WTC11 (cell line): ENCODE results near the gene MTERF4. TPM values are rescaled to one million over a fixed set of nuclear protein-coding genes. Genes with fewer than 3 reads are reported as not detected.

Experiments used
- ATAC-seq: fragments of 200-7000 bp; cut with Tn5 transposase; 2 replicates; pipeline ENCODE4 v1.10.0; 2021; ENCODE audit warnings: mild to moderate bottlenecking, moderate library complexity
- CTCF ChIA-PET: fragments of 300-600 bp; sonication (Branson Sonifier 250); formaldehyde crosslinking; loops from one replicate; lab custom pipeline; 2021; ENCODE audit warnings: antibody characterized with exemption; lab: Charles Lee
- POLR2A ChIA-PET: fragments of 350-600 bp; sonication (Branson Sonifier 250); formaldehyde crosslinking; loops from one replicate; lab custom pipeline; 2021; ENCODE audit warnings: antibody characterized with exemption; lab: Charles Lee
- DNase-seq: peaks from one replicate; pipeline ENCODE4 v3.0.0; 2021; ENCODE audit warnings: low spot score
- H3K27ac Mint-ChIP-seq: 2 replicates; pipeline ENCODE4 v1.8.0; 2021; ENCODE audit warnings: mixed read lengths
- H3K27me3 Mint-ChIP-seq: 2 replicates; pipeline ENCODE4 v1.8.0; 2021; ENCODE audit warnings: low read depth, mild to moderate bottlenecking, moderate library complexity, mixed read lengths
- H3K36me3 Mint-ChIP-seq: 2 replicates; pipeline ENCODE4 v1.8.0; 2021; ENCODE audit warnings: mixed read lengths
- H3K4me1 Mint-ChIP-seq: 2 replicates; pipeline ENCODE4 v1.8.0; 2022; ENCODE audit warnings: mixed read lengths
- H3K4me3 Mint-ChIP-seq: 2 replicates; pipeline ENCODE4 v1.8.0; 2021; ENCODE audit warnings: mild to moderate bottlenecking, moderate library complexity, mixed read lengths
- H3K9me3 Mint-ChIP-seq: 2 replicates; pipeline ENCODE4 v1.8.0; 2021; ENCODE audit warnings: mixed read lengths
- ATF1 ChIP-seq: sonication (generic); formaldehyde crosslinking; IDR thresholded peaks from 2 replicates; pipeline ENCODE4 v1.8.1; 2023; ENCODE audit warnings: mild to moderate bottlenecking, moderate library complexity, missing genetic modification reagents
- ELF4 ChIP-seq: sonication (generic); formaldehyde crosslinking; IDR thresholded peaks from 2 replicates; pipeline ENCODE4 v1.8.1; 2022; ENCODE audit warnings: low read depth, mild to moderate bottlenecking, moderate library complexity, missing genetic modification reagents
- ESRRA ChIP-seq: sonication (generic); formaldehyde crosslinking; IDR thresholded peaks from 2 replicates; pipeline ENCODE4 v1.8.1; 2022; ENCODE audit warnings: mild to moderate bottlenecking, missing genetic modification reagents, borderline replicate concordance
- FOXJ3 ChIP-seq: sonication (generic); formaldehyde crosslinking; IDR thresholded peaks from 2 replicates; pipeline ENCODE4 v1.9.0; 2021; ENCODE audit warnings: missing genetic modification reagents, mild to moderate bottlenecking, borderline replicate concordance
- GTF2I ChIP-seq: fragments of 250-450 bp; sonication (Bioruptor Pico); conservative IDR thresholded peaks from 2 replicates; pipeline ENCODE4 v1.4.0; 2021; ENCODE audit warnings: mild to moderate bottlenecking
- IRF1 ChIP-seq: sonication (generic); formaldehyde crosslinking; IDR thresholded peaks from 2 replicates; pipeline ENCODE4 v1.8.0; 2023; ENCODE audit warnings: missing genetic modification reagents
- IRF2 ChIP-seq: sonication (generic); formaldehyde crosslinking; IDR thresholded peaks from 2 replicates; pipeline ENCODE4 v1.8.0; 2022; ENCODE audit warnings: low read depth, missing genetic modification reagents, borderline replicate concordance
- JUN ChIP-seq: sonication (generic); formaldehyde crosslinking; IDR thresholded peaks from 2 replicates; pipeline ENCODE4 v1.8.0; 2023; ENCODE audit warnings: mild to moderate bottlenecking, missing genetic modification reagents
- NFYB ChIP-seq: sonication (generic); formaldehyde crosslinking; conservative IDR thresholded peaks from 2 replicates; pipeline ENCODE4 v1.8.0; 2022; ENCODE audit warnings: low read depth, missing genetic modification reagents
- NR2C2 ChIP-seq: sonication (generic); formaldehyde crosslinking; IDR thresholded peaks from 2 replicates; pipeline ENCODE4 v1.8.0; 2022; ENCODE audit warnings: mild to moderate bottlenecking, missing genetic modification reagents
- SMAD4 ChIP-seq: sonication (generic); formaldehyde crosslinking; IDR thresholded peaks from 2 replicates; pipeline ENCODE4 v1.8.0; 2022; ENCODE audit warnings: mild to moderate bottlenecking, missing genetic modification reagents
- TCF7 ChIP-seq: sonication (generic); formaldehyde crosslinking; IDR thresholded peaks from 2 replicates; pipeline ENCODE4 v1.8.0; 2022; ENCODE audit warnings: mild to moderate bottlenecking, low read depth, missing genetic modification reagents, moderate library complexity
- ZNF232 ChIP-seq: sonication (generic); formaldehyde crosslinking; IDR thresholded peaks from 2 replicates; pipeline ENCODE4 v1.8.0; 2022; ENCODE audit warnings: mild to moderate bottlenecking, missing genetic modification reagents
- ZNF263 ChIP-seq: sonication (generic); formaldehyde crosslinking; IDR thresholded peaks from 2 replicates; pipeline ENCODE4 v1.8.1; 2022; ENCODE audit warnings: low read depth, mild to moderate bottlenecking, moderate library complexity, missing genetic modification reagents
- ZNF532 ChIP-seq: fragments of 250-450 bp; sonication (Bioruptor Pico); IDR thresholded peaks from 2 replicates; pipeline ENCODE4 v1.9.0; 2021; ENCODE audit warnings: mild to moderate bottlenecking, borderline replicate concordance
- ZNF671 ChIP-seq: fragments of 250-450 bp; sonication (Bioruptor Pico); IDR thresholded peaks from 2 replicates; pipeline ENCODE4 v1.8.0; 2021; ENCODE audit warnings: mild to moderate bottlenecking
- total RNA-seq: library from RNA; stranded (reverse); gene quantifications from 3 replicates; pipeline ENCODE4 v1.2.3, GENCODE V29; 2021
- TF ChIP-seq, protein P1 (sequence below): sonication (generic); formaldehyde crosslinking; IDR thresholded peaks from 2 replicates; pipeline ENCODE4 v1.8.0; 2023; ENCODE audit warnings: missing genetic modification reagents, mild to moderate bottlenecking, borderline replicate concordance

Gene MTERF4
- total RNA-seq, 1 experiment from 2014 or later, result 23.3 TPM

DNA sequence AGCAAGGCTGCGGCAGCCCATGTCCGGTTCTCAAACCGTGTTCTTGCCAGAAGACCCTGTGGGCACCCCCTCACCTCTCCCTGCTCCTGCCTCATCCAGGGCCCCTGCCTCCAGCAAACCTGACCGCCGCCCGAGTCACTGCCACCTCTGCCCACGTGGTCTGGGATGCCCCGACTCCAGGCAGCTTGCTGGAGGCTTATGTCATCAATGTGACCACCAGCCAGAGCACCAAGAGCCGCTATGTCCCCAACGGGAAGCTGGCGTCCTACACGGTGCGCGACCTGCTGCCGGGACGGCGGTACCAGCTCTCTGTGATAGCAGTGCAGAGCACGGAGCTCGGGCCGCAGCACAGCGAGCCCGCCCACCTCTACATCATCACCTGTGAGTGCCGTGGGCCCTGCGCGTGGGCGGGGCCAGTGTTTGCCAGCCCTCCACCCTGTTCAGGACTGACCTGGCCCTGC is 32.2 kb downstream of the MTERF4 start (continued):
- TF ChIP-seq ZNF671, result no peak
- no peak for TF ChIP-seq TCF7 (CRISPR knock-in tag)
- TF ChIP-seq GTF2I, result no peak
- TF ChIP-seq JUN (CRISPR knock-in tag), result no peak
- TF ChIP-seq ESRRA (CRISPR knock-in tag), result no peak
- TF ChIP-seq, all 79 proteins: peak for 0

GRCh38 chr2:241068942-241069810 is 32.9 kb downstream of the MTERF4 start:
- CTCF ChIA-PET, result interaction anchor here (0.9 to 3.3 kb wide), 2 partner anchors 9 kb away, joined by 4 to 20 read pairs; no protein-coding TSS in a partner anchor
- Mint-ChIP-seq H3K4me3 (no peak overlapping the region), H3K9me3 (no peaks in the 10 kb centered on the region), H3K4me1 (no peaks in the 10 kb centered on the region), H3K27ac (no peak overlapping the region), H3K27me3 (no peaks in the 10 kb centered on the region), H3K36me3 (no peaks in the 10 kb centered on the region)
- DNase-seq (no peak), ATAC-seq (no peak)
- POLR2A ChIA-PET, result no interaction called here
- no peak for TF ChIP-seq IRF1 (CRISPR knock-in tag)
- TF ChIP-seq FOXJ3 (CRISPR knock-in tag), result no peak
- TF ChIP-seq ZNF232 (CRISPR knock-in tag), result no peak

DNA sequence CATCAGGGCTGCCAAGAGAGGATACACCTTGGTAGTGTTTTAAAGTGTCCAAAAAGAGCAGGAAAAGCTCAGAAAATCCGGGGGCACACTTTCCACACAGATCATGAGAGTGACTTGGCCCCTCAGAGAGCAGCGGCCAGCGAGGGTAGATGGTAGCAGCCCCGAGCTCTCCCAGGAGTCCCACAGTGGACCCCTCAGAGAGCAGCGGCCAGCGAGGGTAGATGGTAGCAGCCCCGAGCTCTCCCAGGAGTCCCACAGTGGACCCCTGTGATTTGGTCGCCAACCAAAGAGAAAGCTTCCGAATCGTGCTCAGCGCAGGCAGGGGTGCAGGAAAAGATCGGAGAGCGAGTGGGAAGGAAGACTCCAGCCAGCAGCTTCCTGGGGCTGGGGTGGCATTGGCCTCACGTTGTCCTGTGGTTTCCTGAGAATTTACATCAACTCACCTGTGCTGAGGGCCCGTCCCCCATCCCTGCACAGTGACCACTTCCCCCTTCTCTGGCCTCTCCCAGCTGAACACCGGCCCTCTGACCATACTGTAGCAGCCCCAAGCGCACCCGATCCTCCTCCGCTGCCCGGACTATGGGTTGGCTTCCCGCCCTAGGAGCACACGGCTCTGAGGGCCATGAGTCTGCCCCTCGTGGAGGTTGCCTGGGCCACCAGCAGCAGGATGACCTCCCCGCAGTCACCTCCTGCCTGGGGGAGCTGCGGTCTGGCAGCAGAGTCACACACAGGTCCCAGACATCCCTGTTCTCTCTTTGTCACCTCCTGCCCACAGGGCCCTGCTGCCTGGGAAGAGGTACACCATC is 33.7 kb downstream of the MTERF4 start:
- Mint-ChIP-seq H3K4me1 (no peaks in the 10 kb centered on the region), H3K36me3 (no peaks in the 10 kb centered on the region), H3K9me3 (no peaks in the 10 kb centered on the region), H3K27ac (no peak overlapping the region), H3K4me3 (no peak overlapping the region), H3K27me3 (no peaks in the 10 kb centered on the region)
- TF ChIP-seq NR2C2 (CRISPR knock-in tag) (no peak), ZNF263 (CRISPR knock-in tag) (no peak), IRF2 (CRISPR knock-in tag) (no peak), NFYB (CRISPR knock-in tag) (no peak)
- DNase-seq (no peak), ATAC-seq (no peak)
- ChIA-PET CTCF (interaction anchor here (1.5 to 3.3 kb wide), 2 partner anchors 10 to 24 kb away, joined by 3 to 20 read pairs; no protein-coding TSS in a partner anchor), POLR2A (no interaction called here)

DNA sequence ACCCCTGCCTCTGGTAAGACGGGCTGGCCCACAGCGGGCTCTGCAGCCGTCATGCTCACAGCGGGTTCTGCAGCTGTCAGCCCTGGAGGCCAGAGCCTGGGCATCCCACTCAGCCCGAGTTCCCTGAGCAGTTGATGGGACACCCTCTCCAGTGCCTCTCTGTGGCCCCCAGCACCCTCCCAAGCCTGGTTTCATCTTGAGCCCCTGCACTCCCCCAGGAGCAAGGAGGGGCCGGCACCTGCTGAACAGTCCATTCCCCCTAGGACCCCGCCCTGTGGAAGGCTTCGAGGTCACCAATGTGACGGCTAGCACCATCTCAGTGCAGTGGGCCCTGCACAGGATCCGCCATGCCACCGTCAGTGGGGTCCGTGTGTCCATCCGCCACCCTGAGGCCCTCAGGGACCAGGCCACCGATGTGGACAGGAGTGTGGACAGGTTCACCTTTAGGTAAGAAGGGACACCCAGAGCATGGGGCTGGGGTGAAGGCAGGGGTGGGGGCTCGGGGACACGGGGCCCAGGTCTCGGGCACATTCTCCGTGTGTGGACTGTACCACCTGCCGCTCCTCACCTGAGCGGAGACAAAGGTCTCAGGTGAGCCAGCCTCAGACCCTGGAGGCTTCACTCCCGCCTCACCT is 34.5 kb downstream of the MTERF4 start:
- no peaks in the 10 kb centered on the region for H3K9me3 Mint-ChIP-seq
- ATAC-seq, result no peak
- POLR2A ChIA-PET, result interaction anchor here (0.9 kb wide), 1 partner anchor 9 kb away, joined by 3 read pairs; no protein-coding TSS in a partner anchor
- no peak for DNase-seq
- H3K4me3 Mint-ChIP-seq, result no peak overlapping the region
- CTCF ChIA-PET, result interaction anchor here (0.7 to 3.3 kb wide), 9 partner anchors 10 to 216 kb away, joined by 3 to 20 read pairs (median 3); no protein-coding TSS in a partner anchor
- H3K36me3 Mint-ChIP-seq, result no peaks in the 10 kb centered on the region
- H3K27me3 Mint-ChIP-seq, result no peaks in the 10 kb centered on the region
- no peaks in the 10 kb centered on the region for H3K4me1 Mint-ChIP-seq
- H3K27ac Mint-ChIP-seq, result no peak overlapping the region
- TF ChIP-seq SMAD4 (CRISPR knock-in tag) (no peak), ELF4 (CRISPR knock-in tag) (no peak), ZNF263 (CRISPR knock-in tag) (no peak), ZNF532 (no peak), NR2C2 (CRISPR knock-in tag) (no peak), GTF2I (no peak), ATF1 (CRISPR knock-in tag) (no peak), JUN (CRISPR knock-in tag) (no peak), IRF2 (CRISPR knock-in tag) (no peak)
- TF ChIP-seq, protein P1, sequence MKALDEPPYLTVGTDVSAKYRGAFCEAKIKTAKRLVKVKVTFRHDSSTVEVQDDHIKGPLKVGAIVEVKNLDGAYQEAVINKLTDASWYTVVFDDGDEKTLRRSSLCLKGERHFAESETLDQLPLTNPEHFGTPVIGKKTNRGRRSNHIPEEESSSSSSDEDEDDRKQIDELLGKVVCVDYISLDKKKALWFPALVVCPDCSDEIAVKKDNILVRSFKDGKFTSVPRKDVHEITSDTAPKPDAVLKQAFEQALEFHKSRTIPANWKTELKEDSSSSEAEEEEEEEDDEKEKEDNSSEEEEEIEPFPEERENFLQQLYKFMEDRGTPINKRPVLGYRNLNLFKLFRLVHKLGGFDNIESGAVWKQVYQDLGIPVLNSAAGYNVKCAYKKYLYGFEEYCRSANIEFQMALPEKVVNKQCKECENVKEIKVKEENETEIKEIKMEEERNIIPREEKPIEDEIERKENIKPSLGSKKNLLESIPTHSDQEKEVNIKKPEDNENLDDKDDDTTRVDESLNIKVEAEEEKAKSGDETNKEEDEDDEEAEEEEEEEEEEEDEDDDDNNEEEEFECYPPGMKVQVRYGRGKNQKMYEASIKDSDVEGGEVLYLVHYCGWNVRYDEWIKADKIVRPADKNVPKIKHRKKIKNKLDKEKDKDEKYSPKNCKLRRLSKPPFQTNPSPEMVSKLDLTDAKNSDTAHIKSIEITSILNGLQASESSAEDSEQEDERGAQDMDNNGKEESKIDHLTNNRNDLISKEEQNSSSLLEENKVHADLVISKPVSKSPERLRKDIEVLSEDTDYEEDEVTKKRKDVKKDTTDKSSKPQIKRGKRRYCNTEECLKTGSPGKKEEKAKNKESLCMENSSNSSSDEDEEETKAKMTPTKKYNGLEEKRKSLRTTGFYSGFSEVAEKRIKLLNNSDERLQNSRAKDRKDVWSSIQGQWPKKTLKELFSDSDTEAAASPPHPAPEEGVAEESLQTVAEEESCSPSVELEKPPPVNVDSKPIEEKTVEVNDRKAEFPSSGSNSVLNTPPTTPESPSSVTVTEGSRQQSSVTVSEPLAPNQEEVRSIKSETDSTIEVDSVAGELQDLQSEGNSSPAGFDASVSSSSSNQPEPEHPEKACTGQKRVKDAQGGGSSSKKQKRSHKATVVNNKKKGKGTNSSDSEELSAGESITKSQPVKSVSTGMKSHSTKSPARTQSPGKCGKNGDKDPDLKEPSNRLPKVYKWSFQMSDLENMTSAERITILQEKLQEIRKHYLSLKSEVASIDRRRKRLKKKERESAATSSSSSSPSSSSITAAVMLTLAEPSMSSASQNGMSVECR (CRISPR knock-in tag), result no peak
